GM18951 (cell line): ENCODE results near the gene MOB3C.

Experiments
- POLR2A ChIP-seq: IDR thresholded peaks from 4 replicates; pipeline ENCODE4 v1.6.1; 2011; ENCODE audit warnings: mild to moderate bottlenecking; ENCODE audit not compliant: insufficient read length, insufficient read depth; ENCODE audit errors: extremely low read depth
- in situ Hi-C: fragments of 300-500 bp; cut with MboI; formaldehyde crosslinking; loops from one replicate; pipeline ENCODE4 v1.12.0; 2022; ENCODE audit warnings: low sequenced_read_pairs, mixed read lengths, inconsistent platforms; ENCODE audit not compliant: unreplicated experiment

MOB3C gene

GRCh38 chr1:46585312-46585938 is 31.2 kb downstream of the MOB3C start:
- no peak for TF ChIP-seq POLR2A
- in situ Hi-C loops: no loop called here

- no peak for TF ChIP-seq POLR2A
- in situ Hi-C loops: no loop called here
Measured at GRCh38 chr1:46583494-46583893, 33.1 kb downstream of the MOB3C start.

GRCh38 chr1:46582972-46583371 is 33.6 kb downstream of the MOB3C start:
- no peak for TF ChIP-seq POLR2A
- in situ Hi-C loops: no loop called here

DNA sequence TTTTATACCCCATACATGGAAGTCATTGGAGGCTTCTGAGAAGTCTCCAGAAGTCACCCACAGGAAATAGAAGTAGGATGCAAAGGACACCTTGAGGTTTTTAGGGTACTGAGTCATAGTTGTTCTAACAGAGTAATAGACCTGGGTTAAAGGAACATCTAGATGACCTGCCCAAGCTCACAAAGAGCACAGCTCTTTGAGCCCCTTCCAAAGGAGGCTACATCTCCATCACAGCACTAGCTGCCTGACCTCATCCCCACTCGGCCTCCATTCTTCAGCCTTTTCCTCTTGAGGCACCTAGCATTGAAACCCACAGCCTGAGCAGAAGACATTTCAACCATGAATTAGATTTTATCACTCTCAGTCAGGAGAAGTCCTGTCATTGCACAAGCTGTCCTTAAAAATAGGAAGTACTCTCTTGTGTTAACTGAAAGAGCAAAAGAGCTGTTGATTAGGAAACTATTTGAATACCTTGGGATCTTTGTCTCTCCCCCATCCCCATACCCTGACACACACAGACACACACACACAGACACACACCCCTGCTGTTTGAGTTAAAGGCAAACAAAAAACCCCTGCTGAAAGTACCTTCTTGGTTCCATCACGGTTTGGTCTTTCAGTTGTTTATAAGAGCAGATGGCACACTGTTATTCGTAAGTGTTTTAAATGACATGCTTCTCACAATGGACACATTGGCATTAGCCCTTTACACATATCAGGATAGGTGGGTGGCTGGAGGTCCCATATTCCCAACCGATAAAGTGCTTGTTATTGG is 34.7 kb downstream of the MOB3C start:
- in situ Hi-C loops: no loop called here

GRCh38 chr1:46580140-46580903 is 36.3 kb downstream of the MOB3C start:
- TF ChIP-seq POLR2A: no peak
- in situ Hi-C loops: no loop called here

More for the DNA sequence above, 34.7 kb downstream of the MOB3C start:
- no peak for TF ChIP-seq POLR2A

GRCh38 chr1:46577671-46578070 is 38.9 kb downstream of the MOB3C start:
- in situ Hi-C loops: no loop called here
- no peak for TF ChIP-seq POLR2A

- no peak for TF ChIP-seq POLR2A
- in situ Hi-C loops: no loop called here
Measured at GRCh38 chr1:46576596-46576995, 40.0 kb downstream of the MOB3C start.

DNA sequence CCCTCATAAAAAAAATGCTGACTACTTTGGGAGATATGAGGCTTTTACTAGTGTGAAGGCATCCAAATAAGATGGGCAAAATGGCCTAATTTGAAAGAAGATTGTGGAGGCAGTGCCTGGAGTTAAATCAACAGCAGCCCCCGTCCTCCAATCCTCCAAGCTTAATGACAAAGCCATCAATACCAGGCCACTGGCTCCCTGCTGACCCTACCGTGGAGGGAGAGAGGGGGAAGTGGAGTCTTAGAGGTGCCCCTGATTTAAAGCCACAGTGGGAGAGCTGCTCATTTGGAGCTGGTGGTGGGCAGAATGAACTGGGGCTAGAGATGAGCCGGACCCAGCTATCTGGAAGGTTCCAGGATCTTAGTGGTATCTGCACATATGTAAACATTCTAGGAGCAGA is 40.8 kb downstream of the MOB3C start:
- TF ChIP-seq POLR2A: no peak
- in situ Hi-C loops: no loop called here

DNA sequence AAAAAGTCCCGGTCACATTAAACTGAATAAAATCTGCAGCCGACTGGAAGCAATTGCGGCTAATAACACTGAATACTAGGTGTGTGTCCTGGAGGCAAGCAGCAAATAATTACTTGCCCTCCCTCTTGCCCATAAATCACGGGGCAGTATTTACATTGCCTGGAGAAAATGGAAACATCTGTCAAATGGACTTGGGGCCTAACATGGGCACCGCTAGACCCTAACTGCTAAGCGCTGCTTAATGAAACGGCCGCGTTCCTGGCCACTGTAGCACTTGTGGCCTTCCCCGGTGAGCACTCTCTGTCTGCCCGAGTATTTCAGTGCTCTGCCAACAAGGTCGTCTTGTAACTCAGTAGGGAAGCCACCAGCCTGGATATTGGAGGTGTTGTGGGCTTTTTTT is 41.3 kb downstream of the MOB3C start:
- in situ Hi-C loops: no loop called here
- no peak for TF ChIP-seq POLR2A

DNA sequence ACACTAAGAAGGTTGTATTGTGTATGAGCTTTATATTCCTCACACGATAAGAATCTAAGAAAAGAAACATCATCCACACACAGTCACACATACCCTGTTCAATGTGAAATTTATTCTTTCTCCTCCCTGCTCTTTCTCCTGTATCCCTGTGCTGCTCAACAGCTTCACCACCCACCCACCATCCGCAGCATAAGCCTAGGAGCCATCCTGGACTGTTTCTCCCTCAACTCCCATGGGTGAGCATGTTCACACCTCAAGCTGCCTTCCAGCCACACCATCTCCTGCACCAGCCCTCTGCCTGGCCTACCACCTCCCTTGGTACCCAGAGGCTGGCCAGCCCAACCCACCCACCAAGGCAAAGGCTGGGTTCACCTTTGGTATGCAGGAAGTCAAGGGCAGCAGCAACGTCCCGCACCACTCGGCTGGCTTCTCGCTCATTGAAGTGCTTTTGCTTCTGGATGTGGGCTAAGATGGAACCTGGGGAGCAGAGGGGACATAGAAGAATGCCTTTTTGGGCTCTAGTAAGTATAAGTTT is 44.9 kb downstream of the MOB3C start:
- TF ChIP-seq POLR2A: no peak
- in situ Hi-C loops: no loop called here

- in situ Hi-C loops: no loop called here
- TF ChIP-seq POLR2A: no peak
Measured at GRCh38 chr1:46569884-46570725, 46.5 kb downstream of the MOB3C start.

DNA sequence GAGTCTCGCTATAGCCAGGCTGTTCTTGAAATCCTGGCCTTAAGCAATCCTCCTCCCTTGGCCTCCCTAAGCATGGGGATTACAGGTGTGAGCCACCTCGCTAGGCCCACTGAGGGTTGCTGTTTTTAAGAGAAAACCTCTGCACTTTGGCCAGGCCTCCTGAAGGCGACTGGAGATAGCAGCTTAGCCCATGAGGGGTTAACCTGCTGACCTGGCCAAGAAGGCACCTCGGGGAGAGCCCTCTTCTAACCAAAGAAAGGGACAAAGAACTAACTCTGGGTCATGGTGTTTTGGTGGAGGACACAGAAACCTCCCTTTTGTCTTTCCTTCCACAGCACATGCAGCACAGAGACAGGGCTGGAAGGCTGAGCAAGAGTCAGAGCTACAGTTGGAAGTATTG is 47.5 kb downstream of the MOB3C start:
- no peak for TF ChIP-seq POLR2A
- in situ Hi-C loops: no loop called here
